Measurements from ENCODE around the gene VASH2.

VASH2 gene

DNA sequence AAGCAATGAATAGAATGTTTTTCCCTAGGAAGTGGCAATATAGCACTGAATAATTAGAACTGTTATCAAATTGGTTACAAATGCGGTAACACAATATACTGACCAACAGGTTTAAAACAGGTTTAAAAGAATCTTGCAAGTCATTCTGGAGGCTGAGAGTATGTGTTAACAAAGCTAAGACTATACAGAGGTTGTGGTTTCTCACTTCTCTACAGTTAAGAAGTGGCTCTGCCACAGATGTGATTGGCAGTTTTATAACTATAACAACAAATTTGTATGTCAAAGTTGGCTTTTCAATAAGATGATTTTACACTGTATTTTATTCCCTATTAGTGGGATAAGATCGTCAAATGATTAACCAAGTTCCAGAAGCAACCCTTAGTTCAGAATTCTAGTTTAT, 58.2 kb downstream of the VASH2 start:
- H3K4me3 ChIP-seq (ENCODE audit: low read depth, low read length), result no peak overlapping the region
- DNase-seq, result no peak
- no peaks in the 10 kb centered on the region for H3K9me3 ChIP-seq (ENCODE audit: severe bottlenecking)
- TF ChIP-seq, protein P1, sequence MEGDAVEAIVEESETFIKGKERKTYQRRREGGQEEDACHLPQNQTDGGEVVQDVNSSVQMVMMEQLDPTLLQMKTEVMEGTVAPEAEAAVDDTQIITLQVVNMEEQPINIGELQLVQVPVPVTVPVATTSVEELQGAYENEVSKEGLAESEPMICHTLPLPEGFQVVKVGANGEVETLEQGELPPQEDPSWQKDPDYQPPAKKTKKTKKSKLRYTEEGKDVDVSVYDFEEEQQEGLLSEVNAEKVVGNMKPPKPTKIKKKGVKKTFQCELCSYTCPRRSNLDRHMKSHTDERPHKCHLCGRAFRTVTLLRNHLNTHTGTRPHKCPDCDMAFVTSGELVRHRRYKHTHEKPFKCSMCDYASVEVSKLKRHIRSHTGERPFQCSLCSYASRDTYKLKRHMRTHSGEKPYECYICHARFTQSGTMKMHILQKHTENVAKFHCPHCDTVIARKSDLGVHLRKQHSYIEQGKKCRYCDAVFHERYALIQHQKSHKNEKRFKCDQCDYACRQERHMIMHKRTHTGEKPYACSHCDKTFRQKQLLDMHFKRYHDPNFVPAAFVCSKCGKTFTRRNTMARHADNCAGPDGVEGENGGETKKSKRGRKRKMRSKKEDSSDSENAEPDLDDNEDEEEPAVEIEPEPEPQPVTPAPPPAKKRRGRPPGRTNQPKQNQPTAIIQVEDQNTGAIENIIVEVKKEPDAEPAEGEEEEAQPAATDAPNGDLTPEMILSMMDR (IDR thresholded peaks at IDR 0.05; ENCODE audit: low read depth, low read length), result no peak
- H3K36me3 ChIP-seq, result peaks cover 37% of the 10 kb centered on the region
- no peak overlapping the region for H3K27ac ChIP-seq
- H3K27me3 ChIP-seq (ENCODE audit: insufficient read depth, low read depth, severe bottlenecking), result no peaks in the 10 kb centered on the region

DNA sequence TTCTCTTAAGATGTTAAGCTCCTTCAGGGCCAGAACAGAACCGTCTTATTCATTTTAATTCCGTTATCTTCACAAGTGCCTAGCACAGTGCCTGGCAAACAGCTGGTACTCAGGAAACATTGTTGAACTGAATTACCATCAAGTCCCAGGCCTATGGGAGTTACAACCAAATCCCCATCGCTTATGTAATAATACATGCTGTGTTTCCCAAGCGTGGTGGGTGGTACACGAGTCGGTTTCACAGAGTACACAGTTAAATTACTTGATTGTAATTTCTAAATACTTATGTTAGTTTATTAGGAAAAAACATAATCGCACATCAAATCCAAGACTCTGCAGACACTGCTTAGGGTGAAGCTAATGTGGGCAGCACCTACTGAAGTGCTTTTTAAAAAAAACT, 64.3 kb downstream of the VASH2 start:
- Histone ChIP-seq H3K4me3 (ENCODE audit: low read depth, low read length) (peak overlapping the region; percentile 98), H3K36me3 (peaks cover 18% of the 10 kb centered on the region), H3K27me3 (ENCODE audit: insufficient read depth, low read depth, severe bottlenecking) (no peaks in the 10 kb centered on the region), H3K9me3 (ENCODE audit: severe bottlenecking) (no peaks in the 10 kb centered on the region), H3K27ac (peak overlapping the region; percentile 89)
- no peak for DNase-seq
- TF ChIP-seq, protein P1 (IDR thresholded peaks at IDR 0.05; ENCODE audit: low read depth, low read length), result no peak

DNA sequence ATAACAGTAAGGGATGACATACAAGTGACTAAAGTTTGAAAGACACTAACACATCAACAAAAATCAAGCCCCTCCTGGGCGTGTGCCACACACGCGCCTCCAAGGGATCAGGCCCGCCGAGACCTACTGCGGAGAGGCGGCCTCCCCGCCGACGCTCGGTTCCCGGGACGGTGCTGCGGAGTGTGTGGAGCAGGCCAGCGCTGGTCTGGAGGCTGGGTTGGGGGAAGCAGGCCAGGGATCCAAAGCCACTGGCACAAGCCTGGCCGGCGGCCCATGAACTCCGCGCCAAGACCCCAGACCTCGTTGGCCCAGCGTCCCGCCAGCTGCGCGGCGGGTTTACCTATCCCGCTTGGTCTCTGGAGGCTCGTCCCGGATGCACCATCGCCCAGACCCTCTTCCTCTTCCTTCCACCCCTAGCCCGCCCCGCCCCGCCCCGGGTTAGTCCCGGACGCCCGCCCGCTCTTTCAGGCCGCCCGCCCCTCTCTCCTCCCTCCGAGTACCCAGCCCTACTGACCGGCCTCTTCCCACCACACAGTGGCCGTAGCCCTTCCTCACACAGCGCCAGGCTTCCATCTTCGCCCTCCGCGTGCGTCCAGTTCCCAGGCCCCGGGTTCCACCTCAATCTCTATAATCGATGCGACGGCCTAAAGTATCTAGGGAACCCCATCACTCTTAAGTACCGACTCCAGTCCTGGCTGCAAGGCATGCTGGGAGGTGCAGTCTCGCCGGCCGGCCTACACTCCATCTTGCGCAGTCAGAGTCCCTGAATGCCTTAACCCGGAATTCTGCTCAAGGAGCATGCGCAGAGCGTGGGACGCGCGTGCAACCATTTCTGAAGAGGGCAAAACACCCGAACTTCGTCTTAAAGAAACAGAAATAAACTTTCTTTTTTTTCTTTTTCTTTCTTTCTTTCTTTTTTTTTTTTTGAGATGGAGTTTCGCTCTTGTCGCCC, 65.0 kb downstream of the VASH2 start, which contains the start of gene ANGEL2:
ANGEL2 (minus strand) TSS at position 769 of the 952 bp plus-strand sequence; CDS start at position 573, 196 bp downstream.
- TF ChIP-seq, protein P1 (IDR thresholded peaks at IDR 0.05; ENCODE audit: low read depth, low read length), result no peak
- Histone ChIP-seq H3K9me3 (ENCODE audit: severe bottlenecking) (no peaks in the 10 kb centered on the region), H3K4me3 (ENCODE audit: low read depth, low read length) (peak within 1 kb of the TSS; percentile 98), H3K27me3 (ENCODE audit: insufficient read depth, low read depth, severe bottlenecking) (no peaks in the 10 kb centered on the region), H3K36me3 (peaks cover 18% of the 10 kb centered on the region), H3K27ac (peak within 1 kb of the TSS; percentile 89)
- DNase-seq, result peak; percentile 97

DNA sequence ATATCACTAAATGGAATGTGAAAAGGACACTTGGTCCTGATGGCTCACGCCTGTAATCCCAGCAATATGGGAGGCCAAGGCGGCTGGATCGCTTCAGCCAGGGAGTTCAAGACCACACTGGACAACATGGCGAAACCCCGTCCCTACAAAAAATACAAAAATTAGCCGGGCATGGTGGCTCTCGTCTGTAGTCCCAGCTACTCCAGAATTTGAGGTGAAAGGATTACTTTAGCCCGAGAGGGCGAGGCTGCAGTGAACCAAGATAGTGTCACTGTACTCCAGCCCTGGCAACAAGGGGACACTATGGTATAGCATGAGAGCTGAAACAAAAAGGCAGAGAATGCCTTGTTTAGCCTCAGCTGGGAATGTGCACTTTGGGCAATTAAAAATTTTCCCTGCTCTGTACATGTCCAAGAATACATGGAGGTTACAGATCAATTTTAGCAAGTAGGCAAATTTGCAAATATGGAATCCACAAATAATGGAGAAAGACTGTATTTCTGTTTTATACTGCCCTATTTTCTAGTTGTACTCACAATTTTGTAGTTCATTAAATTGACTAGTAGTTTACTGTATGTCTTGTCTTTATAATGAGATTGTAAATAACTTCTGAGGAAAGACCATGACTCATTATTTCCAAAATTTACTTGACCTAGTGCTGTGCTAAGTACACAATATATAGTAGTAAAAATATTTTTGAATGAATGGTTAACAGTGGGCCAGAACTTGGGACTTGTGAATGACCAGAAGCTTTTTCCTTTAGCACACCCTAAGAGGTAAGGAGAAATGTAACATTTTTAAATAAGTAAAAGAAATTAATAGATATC, 67.3 kb downstream of the VASH2 start:
- no peak overlapping the region for H3K27ac ChIP-seq
- DNase-seq, result no peak
- H3K4me3 ChIP-seq (ENCODE audit: low read depth, low read length), result no peak overlapping the region
- H3K27me3 ChIP-seq (ENCODE audit: insufficient read depth, low read depth, severe bottlenecking), result no peaks in the 10 kb centered on the region
- H3K9me3 ChIP-seq (ENCODE audit: severe bottlenecking), result no peaks in the 10 kb centered on the region
- peaks cover 4% of the 10 kb centered on the region; the same call in 1 of the 2 replicates for H3K36me3 ChIP-seq
- TF ChIP-seq, protein P1 (IDR thresholded peaks at IDR 0.05; ENCODE audit: low read depth, low read length), result no peak

DNA sequence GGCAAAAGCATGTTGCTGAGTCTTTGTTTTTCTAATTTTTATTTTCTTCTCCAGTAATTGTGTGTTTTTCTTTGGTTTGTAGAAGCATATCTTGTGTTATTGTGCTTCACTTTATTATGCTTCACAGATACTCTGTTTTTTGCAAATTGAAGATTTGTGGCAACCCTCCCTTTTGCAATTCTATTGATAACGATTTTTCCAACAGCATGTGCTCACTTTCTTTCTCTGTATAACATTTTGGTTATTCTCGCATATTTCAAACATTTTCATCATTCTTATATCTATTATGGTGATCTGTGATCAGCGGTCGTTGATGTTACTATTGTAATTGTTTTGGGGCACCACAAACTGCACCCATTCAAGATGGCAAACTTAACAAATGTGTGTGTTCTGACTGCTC, 69.1 kb downstream of the VASH2 start:
- no peaks in the 10 kb centered on the region for H3K36me3 ChIP-seq
- no peak for DNase-seq
- TF ChIP-seq, protein P1 (IDR thresholded peaks at IDR 0.05; ENCODE audit: low read depth, low read length), result no peak
- no peaks in the 10 kb centered on the region for H3K9me3 ChIP-seq (ENCODE audit: severe bottlenecking)
- H3K27me3 ChIP-seq (ENCODE audit: insufficient read depth, low read depth, severe bottlenecking), result no peaks in the 10 kb centered on the region
- H3K4me3 ChIP-seq (ENCODE audit: low read depth, low read length), result no peak overlapping the region
- no peak overlapping the region for H3K27ac ChIP-seq
